ENCODE results near the gene MPPED2.

MPPED2 gene

DNA sequence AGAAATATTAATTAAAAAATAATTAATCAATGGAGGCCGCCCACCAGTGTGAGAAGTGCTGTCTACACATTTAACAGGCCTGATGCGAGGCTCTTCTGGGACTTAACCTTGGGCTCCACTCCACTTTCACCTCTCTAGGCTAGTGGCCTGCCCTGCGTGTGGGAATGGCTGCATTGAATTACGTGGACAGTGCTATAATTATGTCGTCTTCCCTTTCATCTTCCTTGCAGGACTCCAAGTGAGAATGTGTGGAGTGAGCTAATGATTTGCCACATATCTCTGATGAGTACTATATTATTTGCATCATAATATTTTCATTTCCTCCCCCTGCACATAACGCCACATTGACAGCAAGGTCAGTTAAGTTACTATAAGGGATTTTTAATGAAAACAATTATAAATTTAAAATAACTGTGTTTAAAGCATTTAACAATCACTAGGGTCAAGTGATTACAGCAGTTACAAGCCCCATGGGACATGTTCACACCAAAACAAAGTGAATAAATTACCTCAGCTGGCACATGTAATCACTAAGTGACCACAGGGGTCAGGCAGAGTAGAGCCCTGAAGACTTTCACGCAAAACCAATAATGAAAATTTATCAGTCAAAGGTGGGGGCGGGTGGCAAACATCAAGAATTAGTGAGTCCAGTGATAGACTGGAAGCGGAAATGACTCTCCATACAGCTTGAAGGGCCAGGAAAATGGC lies 63.5 kb downstream of the MPPED2 start:
- no peak for DNase-seq

DNA sequence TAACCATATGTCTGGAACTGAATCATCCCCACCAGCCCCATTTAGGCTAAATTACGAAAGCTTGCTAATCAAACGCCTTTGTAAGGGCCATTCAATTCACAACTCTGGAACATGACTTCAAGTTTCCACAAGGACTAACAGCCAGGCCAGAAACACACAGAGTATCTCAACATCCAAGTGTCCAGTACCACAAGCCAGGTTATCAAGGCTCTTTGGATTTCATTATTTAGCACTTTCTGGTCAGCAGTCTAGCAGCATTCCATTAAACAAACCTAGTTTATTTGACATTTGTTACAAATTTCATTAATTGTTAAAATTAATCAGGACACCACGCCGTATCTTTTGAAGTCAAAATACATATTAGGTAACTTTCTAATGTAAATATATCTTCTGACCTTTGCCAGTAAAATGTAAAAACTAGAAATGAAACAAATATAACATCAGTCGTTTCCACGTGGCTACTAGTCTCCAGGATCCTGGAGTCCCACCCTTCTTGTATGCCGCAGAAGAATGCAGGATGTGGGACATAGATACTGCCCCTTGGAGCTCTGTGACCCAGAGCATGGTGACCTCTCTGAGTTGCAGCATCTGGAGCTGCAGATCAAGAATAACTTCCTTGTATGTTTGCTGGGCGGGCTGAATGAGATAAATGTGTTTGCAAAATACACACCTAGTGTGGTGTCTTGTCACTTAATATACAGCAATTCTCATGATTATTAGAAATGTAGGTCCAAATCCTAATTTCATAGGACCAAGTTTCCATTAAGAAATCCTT lies 64.7 kb downstream of the MPPED2 start:
- no peak for DNase-seq

DNA sequence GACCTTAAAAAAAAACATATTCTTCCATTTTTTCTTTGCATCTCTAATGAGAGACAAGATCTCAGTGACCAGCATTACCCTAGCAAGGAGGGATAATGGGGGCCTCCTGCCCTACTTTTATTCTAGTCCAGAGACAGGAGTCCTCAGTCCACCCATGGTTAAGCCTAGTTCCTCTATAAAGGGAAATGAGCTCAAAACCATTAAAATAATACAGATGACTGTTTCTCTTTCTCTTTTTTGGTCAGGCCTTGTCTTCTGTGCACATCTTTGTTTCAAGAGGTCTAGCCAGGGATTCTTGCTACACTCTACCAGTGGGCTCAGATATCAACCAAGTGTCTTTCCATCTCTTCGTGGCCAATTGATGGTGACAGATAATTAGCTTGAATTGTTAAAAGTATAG lies 73.1 kb downstream of the MPPED2 start:
- no peak for DNase-seq

DNA sequence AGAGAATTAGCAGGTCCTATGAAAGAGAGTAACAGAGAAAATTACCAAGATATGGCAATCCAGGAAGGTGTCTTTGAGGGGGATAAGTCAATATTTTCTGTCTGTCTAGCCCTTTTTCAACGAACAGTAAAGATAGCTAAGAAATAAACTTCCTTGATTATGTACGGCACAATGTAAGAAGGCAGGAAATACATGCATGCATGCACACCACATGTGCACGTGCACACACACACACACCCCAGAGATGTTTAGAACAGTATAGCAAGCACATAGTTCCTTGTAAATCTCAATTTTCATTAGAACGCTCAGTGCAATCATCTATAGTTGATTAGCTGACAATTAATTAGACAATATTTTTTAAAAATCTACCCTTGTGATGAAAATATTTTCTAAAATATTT lies 74.7 kb downstream of the MPPED2 start:
- DNase-seq, result no peak

DNA sequence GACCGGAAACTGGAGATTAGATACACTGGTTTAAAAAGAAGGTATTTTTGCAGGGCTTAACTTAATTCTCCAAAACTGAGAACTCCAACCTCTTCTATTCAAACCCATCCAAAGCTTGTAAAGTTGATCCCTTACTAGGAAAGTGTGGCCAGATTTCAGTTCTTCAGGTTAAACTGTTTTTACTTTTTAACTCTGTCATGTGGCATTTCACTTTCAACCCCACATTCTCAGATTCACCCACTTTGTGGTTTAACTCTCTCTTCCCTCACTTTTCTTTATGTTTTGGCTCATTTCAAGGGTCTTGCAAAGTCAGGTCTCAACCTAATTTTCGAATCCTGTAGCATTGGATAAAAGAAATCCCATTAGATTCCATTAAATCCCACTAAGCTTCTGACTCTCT lies 75.4 kb downstream of the MPPED2 start:
- DNase-seq, result no peak

DNA sequence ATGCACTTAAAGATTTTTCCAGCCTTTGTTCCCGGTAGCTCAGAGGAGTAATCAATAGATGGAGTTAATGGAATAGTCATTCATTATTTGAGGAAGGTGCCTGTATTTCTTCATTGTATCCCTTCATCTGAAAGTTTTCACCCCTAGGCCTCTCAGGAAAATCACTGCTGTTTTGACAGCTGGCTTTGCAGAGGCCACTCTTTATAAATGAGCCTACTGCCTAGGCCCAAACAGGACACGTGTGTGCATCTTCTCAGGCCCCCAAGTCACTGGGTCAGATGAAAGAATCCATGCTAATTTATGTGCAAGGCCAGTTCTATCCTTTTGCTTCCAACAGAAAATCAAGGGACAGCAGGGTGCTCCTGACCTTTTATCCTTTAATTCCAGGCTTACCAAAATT lies 76.8 kb downstream of the MPPED2 start:
- DNase-seq, result no peak

DNA sequence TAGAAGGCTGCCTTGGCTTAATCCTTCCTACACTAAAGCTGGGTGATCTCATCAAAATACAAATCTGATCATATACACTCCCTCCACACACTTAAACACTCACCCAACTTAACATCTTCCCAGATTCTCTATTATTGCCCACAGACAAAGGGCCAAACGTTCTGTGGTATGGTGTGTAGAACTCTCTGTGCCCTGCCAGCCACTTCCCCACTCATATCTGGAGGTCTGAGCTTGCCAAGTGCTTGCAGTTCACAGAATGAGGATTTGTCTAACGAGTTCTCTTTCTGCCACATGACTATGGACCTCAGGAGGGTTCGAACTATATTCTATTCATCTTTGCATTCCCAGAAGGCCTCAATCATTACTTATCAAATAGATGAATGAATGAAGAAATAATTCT lies 77.6 kb downstream of the MPPED2 start:
- DNase-seq, result no peak

DNA sequence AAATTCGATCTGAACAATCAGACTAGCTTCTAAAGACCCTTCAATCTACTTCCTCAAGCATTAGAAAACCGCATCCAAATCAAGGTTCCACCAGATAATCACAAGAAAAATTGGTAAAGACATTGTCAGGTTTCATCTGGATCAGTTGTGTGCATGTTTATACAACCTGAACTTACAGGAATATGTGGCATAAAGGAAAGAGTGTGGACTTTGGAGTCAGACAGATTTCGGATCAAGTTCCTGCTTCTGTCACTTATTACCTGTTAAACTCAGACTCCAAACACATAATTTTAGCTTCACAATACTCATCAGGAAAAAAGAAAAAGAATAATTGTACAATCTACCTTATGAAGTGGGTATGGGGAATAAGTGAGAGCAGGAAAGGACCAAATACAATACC lies 80.5 kb downstream of the MPPED2 start:
- DNase-seq, result no peak

DNA sequence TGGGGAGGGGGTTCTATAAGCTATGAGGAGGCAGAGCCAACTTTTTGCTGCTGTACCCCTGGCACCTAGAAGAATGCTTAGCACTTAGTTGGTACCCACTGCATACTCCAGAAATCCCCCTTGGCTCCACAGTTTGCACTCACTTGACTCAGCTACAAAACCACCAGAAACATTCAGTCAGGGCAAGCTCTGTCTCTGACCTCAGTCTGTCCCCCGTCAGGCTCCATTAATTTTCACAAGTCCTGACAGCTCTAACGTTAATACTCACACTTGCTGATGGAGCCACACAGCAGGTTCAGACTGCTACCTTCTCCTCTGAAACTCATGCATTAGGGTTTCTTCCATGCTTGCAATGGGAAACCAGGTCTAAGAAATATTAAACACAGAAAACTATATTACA lies 81.7 kb downstream of the MPPED2 start:
- DNase-seq, result no peak

DNA sequence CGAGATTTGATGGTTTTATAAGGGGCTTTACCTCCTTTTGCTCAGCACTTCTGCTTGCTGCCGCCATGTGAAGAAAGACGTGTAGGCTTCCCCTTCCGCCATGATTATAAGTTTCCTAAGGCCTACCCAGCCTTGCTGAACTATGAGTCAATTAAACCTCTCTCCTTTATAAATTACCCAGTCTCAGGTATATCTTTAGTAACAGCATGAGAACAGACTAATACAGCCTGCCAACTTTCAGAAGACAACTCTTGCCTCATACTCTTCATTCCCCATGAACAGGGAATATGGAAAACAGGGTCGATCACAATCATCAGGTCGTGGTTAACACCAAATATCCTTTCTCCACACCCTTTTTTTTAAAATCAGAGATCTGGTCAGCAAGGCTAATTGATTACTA lies 83.0 kb downstream of the MPPED2 start:
- no peak for DNase-seq

DNA sequence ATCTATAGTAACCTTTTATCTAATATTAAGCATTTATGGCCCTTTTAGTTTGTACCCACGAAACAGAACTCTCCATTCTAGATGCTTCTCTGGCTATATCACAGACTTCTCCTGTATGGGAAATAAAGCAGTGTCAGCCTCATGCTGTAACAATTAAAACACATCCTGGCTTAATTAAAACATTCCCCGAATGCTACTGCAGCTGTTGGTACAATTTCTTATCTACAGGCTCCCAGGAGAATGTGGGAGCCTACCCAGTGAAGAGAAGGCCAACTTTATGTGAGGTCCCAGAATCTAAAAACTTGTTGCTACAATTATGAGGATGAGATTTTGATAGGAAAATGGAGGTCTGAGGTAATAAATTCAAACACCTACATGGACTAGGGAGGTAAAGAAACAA lies 83.8 kb downstream of the MPPED2 start:
- no peak for DNase-seq

DNA sequence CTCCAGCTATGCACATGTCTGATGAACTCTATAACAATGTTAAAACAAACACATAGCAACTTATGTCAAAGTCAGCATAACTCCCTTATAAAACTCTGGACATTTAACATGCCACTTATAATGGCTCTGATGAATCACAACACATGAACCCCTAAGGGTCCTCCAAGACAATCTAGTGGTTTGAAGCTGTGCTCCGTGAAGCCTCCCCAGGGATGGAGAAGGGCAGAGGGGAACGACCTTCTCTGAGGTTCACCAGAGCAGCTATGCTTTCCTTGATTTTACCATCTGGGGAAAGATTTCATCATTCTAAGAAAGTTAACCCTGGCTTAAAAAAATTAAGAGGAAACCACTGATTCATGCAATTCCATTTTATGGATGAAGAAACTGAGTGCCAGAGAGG lies 84.4 kb downstream of the MPPED2 start:
- DNase-seq, result no peak

DNA sequence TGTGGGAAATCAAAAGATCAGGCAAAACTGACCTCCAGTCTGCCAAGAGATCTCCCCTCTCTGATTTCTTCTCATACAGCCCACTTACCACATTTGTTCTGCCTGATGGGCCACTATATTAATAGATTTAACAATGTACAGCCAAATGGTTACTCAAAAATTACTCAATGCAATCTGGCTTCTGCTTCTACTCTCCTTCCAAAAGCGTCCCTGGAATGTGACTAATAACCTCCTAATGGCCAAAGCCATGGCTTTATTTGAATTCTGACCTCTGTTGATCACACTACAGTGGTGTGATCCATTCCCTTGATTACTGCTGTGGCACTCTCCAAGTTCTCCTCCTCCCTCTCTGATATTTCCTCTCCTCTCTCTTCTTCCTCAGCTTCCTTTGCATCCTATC lies 86.2 kb downstream of the MPPED2 start:
- DNase-seq, result no peak

DNA sequence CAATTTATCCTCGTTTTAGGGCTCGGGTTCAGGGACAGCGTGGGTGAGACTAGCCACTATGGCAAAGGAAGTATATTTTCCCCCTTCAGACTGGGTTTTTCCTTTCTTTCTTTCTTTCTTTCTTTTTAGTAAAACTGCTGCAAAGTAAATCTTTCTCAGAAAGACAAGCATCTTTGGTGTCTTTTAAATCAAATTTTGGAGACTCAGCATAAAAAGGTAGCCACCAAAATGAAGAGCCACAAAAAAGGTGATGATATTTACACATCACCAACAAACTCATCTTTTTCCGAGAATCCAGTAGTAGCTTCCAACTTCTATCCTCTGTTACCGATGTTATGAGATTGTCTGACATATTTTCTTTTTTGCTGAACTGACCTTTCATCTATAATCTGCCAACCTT lies 88.6 kb downstream of the MPPED2 start:
- no peak for DNase-seq

DNA sequence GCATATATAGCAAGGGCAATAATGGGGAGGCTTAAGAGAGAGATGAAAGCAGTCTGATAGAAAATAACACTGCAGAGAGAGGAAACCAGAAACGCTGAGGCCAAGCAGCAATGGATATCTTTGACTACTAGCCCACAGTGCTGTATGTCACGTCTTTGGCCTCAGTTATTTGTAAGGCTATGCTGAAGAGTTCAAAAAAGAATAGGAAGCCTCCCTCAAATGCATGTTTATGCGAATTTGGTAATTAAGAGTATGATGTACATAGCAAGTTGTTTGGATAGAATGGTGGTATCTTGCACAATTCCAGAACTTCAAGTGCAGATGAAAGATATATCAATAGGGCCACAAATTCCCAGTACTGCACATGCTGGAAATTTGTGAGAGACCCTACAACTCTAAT lies 89.2 kb downstream of the MPPED2 start:
- DNase-seq, result no peak

DNA sequence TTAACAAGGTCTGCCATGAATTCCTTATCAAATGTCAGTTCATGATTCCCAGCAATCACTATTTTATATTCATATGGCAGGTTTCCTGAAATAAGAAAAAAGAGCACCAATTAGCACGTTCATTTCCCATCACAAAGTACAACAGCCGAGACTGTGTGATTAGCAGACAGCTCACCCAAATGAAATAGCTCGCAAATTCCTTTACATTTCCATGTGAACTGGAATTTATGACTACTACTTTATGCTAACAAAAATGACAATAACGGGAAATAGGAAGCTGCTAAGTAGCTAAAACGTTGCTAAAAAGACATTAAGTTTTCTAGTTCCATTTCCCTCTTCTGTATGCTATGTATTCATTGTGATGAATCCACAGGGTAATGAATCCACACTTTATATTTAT lies 90.7 kb downstream of the MPPED2 start:
- no peak for DNase-seq

DNA sequence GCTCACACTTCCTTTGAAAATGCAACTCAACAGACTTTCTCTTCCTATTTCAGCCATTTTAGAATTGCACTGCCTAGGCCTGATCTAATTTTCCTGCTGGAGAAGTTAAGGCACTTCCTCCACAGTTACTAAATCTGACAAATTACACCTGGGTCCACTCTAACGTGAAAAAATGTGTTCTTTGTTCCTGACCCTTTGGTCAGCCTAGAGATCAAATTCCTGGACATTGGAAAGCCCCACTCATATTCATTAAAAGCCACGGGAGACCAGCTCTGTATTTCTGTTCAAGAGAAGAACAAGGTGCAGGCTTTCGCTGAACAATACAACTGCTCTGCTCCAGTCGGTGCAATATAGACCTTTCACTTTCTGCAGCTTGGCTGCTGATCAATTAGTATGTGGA lies 96.6 kb downstream of the MPPED2 start:
- no peak for DNase-seq

DNA sequence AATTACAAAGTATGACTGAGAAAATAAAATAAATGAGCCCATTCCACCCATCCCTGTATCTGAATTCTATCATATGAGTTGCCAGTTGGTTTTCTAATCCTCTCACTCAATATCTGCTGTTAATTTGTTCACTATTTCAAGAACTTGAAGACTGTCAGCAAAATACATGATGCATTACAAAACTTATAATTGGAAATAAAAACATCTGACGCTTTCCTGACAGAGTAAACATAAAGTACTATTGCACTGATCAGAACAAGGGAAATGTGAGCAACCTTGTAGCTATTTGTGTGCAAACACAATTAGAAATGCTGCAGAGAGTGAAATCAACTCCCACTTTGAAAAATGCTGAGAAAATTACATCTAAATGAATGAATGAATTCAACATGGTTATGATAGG lies 97.1 kb downstream of the MPPED2 start:
- no peak for DNase-seq

DNA sequence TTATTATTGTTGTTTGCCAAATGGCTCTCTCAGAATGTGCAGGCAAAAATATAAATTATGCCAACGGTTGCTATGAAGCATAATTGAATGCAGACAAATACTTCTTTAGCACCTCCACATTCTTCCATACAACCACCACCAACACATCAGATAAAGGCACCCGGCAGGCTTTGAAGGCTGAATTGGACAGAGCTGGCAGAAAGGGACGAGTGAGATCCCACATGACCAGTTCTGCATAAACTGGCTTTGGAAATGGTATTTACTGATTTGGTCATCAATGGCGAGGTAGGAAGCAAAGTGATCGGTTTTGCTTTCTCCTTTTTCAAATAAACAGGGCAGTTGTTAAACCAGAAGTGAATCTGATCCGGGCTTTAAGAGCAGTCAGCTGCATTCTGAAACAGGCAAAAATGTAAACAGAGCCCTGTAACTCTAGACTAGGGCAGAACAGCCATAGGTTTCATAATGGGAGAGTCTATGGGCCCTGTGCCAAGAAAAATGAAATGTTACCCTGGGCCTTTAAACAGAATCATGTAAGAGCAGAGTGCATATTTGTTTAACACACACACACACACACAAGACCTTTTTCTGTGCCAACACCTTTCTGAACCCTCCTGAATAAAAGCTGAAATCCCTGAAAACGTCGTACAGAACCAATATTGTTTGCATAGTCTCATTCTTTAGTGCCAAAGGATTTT lies 97.7 kb downstream of the MPPED2 start:
- no peak for DNase-seq

DNA sequence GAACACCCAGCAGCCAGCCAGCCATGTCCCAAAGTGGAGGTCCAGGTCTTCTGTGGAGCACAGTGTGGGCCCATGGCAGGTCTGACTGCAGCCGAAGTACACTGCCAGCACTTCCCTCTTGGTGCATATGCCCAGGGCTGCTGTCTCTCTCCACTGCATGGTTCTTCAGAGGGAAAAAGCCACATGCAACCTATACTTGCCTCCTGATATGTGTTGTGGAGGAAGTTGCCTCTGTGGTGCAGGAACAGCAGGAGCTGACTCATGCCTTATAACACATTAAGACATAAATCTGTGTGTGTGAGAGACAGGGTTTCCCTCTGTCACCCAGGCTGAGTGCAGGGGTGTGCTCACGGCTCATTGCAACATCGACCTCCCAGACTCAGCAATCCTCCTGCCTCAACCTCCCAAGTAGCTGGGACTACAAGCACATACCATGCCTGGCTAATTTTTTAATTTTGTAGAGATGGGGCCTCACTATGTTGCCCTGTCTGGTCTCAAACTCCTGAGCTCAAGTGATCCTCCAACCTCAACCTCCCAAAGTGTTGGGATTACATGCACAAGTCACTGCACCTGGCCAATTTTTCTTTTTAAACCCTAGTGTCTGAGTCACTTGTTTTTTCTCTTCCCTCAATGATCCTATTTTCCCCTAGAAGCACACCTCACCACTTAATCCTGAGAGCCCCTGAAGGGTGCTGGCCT lies 98.8 kb downstream of the MPPED2 start:
- DNase-seq, result peak; percentile 2

DNA sequence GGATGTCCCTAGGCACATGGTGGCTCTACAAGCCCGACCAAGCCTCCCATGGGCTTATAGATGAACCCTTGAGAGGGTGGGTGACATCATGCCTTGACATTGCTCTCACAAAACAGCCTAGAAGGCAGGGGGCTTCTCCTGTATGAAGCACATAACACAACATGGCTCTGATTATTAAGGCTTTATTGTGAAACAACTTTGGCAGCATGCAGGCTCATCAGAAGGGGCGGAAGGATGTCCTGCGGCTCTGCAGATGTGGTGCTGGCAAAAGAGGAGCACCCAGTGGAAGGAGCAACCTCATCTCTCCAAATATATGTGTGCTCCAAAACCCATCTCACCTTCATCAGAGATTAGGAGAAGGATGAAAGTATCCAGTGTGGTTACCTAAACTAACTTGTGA lies 100.4 kb downstream of the MPPED2 start:
- no peak for DNase-seq

DNA sequence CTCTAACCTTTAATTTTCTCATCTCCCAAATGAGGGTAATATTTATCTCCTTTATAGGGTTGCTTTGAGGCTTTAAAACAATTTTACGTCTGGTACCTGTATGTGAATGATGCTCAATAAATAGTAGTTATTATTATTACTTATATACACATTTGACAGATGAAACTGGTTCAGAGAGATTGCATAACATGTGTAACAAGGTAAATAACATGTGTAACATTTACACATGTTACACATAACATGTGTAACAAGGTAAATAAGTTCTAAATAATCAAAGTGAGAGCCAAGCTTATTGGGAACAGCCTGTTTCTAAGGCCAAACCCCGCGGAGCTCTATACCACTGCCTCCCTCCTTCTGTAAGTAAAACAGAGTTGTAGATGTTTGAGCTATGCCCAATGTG lies 100.9 kb downstream of the MPPED2 start:
- no peak for DNase-seq

DNA sequence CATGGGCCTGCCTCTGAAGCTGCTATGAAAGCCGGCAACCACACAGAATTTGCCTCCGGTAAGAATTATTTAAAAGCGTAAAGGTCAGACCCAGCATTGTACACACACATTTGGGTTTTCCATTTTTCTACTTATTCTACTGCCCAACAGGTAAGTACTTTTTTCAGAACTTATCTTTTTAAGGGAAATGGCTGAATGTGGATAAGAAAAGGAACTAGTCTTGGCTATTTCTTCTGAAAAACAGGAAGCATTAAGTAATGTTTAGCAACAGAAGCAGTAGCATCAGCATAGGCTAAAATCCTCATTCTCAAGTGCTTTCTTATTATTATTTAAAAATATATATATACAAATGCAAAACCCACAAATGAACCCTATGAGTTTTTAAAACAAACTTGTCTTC lies 103.1 kb downstream of the MPPED2 start:
- DNase-seq, result no peak

DNA sequence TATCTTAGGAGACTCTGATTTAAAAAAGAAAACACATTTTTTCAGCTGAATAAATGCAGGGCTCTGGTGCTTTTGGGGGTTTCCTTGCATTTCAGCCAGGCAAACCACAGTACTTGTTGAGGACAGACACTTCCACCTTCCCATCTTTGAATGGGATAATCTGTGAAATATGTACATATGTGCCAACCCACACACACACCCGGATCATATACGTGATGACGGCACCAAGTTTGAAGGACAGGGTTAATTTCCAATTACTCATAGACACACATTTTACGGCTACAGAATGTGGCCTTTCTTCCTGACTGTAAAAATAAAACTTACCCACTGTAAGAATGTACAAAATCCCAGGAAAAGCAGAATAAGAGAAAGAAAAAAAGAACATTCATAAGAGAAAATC lies 104.4 kb downstream of the MPPED2 start:
- no peak for DNase-seq

Data from hematopoietic multipotent progenitor cell treated with erythropoietin and hydrocortisone succinate and interleukin-3 and kit ligand, for 8 days (in vitro differentiated cells).